ENCODE results near the gene PTPRN.

PTPRN gene

DNA sequence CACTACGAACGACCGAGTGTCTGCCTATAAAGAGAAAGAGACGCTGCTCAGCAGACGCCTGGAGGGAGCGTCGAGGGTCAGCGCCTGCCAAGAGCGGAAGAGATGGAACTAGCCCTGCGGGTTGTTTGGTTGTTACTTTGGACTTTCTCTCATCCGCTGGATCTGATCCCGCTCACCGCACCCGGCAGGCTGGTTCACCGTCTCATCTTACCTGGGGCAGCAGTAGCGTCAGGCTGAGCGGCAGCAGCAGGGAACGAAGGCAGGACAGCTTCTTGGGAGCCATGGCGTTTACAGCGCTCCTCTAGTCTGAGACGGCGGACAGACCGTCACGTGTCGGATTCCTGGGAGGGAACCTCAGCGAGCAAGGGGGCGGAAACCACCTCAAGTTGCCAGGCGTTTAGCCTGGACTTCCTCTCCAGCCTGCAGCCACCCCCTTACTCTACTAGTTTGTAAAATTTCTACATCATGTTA, 65.9 kb downstream of the PTPRN start:
- no peak for DNase-seq (ENCODE audit: low spot score)

Measured in hepatic stellate cell (primary cell).